ENCODE data around the gene TEAD1.

GRCh38 chr11:12817681-12818332, 143.6 kb downstream of the TEAD1 start:
- TF ChIP-seq CTCF (IDR thresholded peaks at IDR 0.05): no peak
- TF ChIP-seq POLR2A (IDR thresholded peaks at IDR 0.05): no peak

All from tibial nerve (tissue), 3 donors.